ENCODE measurements around the gene SIAH1. TPM values are rescaled to one million over a fixed set of nuclear protein-coding genes. Genes with fewer than 3 reads are reported as not detected.

SIAH1 gene
- total and polyA plus RNA-seq, 2 donors (not counting 1 experiment from before 2014, with no cell fraction given): 21.4 to 59.1 TPM

DNA sequence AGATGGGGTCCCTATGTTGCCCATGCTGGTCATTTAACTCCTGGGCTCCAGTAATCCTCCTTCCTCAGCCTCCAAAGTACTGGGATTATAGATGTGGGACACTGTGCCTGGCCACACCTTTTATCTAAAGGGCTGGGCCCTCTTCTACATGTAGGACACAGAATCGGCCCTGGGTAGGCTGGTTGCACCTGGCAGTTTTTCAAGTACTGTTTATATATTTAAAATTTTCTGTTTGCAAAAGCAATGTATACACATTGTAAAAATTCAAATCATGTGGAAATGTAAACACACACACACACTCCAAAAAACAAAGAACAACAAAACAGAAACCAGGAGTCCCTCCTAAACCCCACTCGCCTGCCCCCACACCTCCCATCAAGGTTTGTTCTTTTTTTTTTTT lies 28.1 kb upstream of the SIAH1 start:
- TF ChIP-seq EZH2 (IDR thresholded peaks at IDR 0.05; ENCODE audit: low read length, missing control alignments): no peak
- TF ChIP-seq, protein P1, sequence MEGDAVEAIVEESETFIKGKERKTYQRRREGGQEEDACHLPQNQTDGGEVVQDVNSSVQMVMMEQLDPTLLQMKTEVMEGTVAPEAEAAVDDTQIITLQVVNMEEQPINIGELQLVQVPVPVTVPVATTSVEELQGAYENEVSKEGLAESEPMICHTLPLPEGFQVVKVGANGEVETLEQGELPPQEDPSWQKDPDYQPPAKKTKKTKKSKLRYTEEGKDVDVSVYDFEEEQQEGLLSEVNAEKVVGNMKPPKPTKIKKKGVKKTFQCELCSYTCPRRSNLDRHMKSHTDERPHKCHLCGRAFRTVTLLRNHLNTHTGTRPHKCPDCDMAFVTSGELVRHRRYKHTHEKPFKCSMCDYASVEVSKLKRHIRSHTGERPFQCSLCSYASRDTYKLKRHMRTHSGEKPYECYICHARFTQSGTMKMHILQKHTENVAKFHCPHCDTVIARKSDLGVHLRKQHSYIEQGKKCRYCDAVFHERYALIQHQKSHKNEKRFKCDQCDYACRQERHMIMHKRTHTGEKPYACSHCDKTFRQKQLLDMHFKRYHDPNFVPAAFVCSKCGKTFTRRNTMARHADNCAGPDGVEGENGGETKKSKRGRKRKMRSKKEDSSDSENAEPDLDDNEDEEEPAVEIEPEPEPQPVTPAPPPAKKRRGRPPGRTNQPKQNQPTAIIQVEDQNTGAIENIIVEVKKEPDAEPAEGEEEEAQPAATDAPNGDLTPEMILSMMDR (conservative IDR thresholded peaks at IDR 0.05 in 1 of 2, IDR thresholded peaks at IDR 0.05 in 1 of 2; ENCODE audit: low read depth in 1 of 2, low read length in 2 of 2): no peak
- no peaks in the 10 kb centered on the region for H3K27me3 ChIP-seq (ENCODE audit: control insufficient read depth, insufficient read depth, low read length)
- DNase-seq (ENCODE audit: low read depth in 2 of 2): no peak
- no peak overlapping the region for H3K27ac ChIP-seq (ENCODE audit: insufficient read depth, low read length)
- no peaks in the 10 kb centered on the region for H3K9me3 ChIP-seq (ENCODE audit: control insufficient read depth, insufficient read depth, low read depth, low read length)
- no peak overlapping the region for H3K4me2 ChIP-seq (ENCODE audit: extremely low read depth, insufficient read depth, low read length)
- H3K4me1 ChIP-seq (ENCODE audit: control insufficient read depth, extremely low read depth, insufficient read depth, low read length): peaks cover 14% of the 10 kb centered on the region
- no peaks in the 10 kb centered on the region for H3K79me2 ChIP-seq (ENCODE audit: control insufficient read depth, insufficient read depth, low read length)
- H3K4me3 ChIP-seq (replicated peaks in 1 of 4; ENCODE audit: control extremely low read depth in 1 of 4, insufficient read depth in 1 of 4, low read depth in 3 of 4, low read length in 4 of 4): no peak overlapping the region
- no peaks in the 10 kb centered on the region for H3K36me3 ChIP-seq (ENCODE audit: control insufficient read depth, insufficient read depth, low read length)
- no peaks in the 10 kb centered on the region for H4K20me1 ChIP-seq (ENCODE audit: control insufficient read depth, extremely low read depth, insufficient read depth, low read length)
- no peak overlapping the region for H2AFZ ChIP-seq (ENCODE audit: low read length)
- no peak overlapping the region for H3K9ac ChIP-seq (ENCODE audit: insufficient read depth, low read length)

DNA sequence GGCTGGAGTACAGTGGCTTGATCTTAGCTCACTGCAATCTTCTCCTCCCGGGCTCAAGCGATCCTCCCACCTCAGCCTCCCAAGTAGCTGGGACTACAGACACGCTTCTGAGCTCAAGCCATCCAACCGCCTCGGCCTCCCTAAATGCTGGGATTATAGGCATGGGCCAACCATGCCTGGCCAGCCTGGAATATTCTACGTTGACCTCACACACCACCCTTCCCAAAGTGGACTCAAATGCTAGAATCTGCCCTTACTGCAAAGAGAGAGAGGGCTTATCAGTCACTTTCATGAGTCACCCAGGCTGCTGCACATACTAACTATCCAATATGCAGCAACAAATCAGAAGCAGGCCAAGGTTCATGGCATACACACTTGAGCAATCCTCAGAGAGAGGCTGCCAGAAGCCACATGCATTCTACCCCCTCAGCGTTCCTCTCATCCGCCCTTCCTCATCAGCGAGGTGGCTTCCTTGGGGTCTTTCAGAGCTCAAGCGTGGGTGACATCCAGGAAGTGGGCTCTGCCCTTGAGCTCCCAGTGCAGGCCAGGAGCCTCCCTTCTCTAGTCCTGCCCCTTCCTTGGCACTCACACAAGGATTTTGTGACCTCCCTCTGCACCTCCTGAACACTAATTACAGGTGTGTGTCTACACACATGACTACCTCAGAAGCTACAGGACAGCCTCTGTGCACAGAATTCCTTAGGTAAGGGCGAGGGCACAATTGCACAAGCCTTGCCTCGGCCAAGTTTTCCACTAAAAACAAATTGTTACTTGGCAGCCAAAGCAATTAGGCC lies 24.8 kb upstream of the SIAH1 start:
- H2AFZ ChIP-seq (ENCODE audit: low read length): peak overlapping the region; percentile 72

DNA sequence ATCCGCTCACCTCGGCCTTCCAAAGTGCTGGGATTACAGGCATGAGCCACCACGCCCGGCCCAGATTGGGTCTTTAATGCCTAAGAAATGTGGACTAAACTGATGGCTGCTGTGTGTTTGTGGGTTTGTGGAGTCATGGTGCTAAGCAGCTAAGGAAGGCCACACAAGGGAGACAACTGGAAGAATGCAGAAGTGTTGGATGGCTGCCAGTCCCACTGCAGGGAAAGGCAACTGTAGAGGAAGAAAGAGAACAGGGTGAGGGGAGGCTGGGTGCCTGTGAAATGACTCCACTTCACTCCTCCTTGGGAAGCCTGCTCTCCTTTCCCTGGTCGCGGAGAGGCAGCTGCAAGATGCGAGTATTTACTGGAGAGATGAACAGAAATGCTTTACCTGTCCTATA lies 23.5 kb upstream of the SIAH1 start:
- TF ChIP-seq EZH2 (IDR thresholded peaks at IDR 0.05; ENCODE audit: low read length, missing control alignments): no peak
- TF ChIP-seq, protein P1 (conservative IDR thresholded peaks at IDR 0.05 in 1 of 2, IDR thresholded peaks at IDR 0.05 in 1 of 2; ENCODE audit: low read depth in 1 of 2, low read length in 2 of 2): no peak
- no peaks in the 10 kb centered on the region for H4K20me1 ChIP-seq (ENCODE audit: control insufficient read depth, extremely low read depth, insufficient read depth, low read length)
- no peaks in the 10 kb centered on the region for H3K27me3 ChIP-seq (ENCODE audit: control insufficient read depth, insufficient read depth, low read length)
- H2AFZ ChIP-seq (ENCODE audit: low read length): no peak overlapping the region
- no peaks in the 10 kb centered on the region for H3K36me3 ChIP-seq (ENCODE audit: control insufficient read depth, insufficient read depth, low read length)
- no peak overlapping the region for H3K4me3 ChIP-seq (replicated peaks in 1 of 4; ENCODE audit: control extremely low read depth in 1 of 4, insufficient read depth in 1 of 4, low read depth in 3 of 4, low read length in 4 of 4)
- H3K27ac ChIP-seq (ENCODE audit: insufficient read depth, low read length): no peak overlapping the region
- H3K79me2 ChIP-seq (ENCODE audit: control insufficient read depth, insufficient read depth, low read length): no peaks in the 10 kb centered on the region
- peak; percentile 60 to 91 for DNase-seq (ENCODE audit: low read depth in 2 of 2)
- H3K4me2 ChIP-seq (ENCODE audit: extremely low read depth, insufficient read depth, low read length): no peak overlapping the region
- no peaks in the 10 kb centered on the region for H3K9me3 ChIP-seq (ENCODE audit: control insufficient read depth, insufficient read depth, low read depth, low read length)
- H3K9ac ChIP-seq (ENCODE audit: insufficient read depth, low read length): no peak overlapping the region
- H3K4me1 ChIP-seq (ENCODE audit: control insufficient read depth, extremely low read depth, insufficient read depth, low read length): peaks cover 14% of the 10 kb centered on the region

More for the DNA sequence above, 24.8 kb upstream of the SIAH1 start:
- Histone ChIP-seq H3K4me1 (ENCODE audit: control insufficient read depth, extremely low read depth, insufficient read depth, low read length) (peaks cover 14% of the 10 kb centered on the region), H3K27ac (ENCODE audit: insufficient read depth, low read length) (peak overlapping the region; percentile 17), H3K9ac (ENCODE audit: insufficient read depth, low read length) (no peak overlapping the region), H3K36me3 (ENCODE audit: control insufficient read depth, insufficient read depth, low read length) (no peaks in the 10 kb centered on the region), H3K4me3 (replicated peaks in 1 of 4; ENCODE audit: control extremely low read depth in 1 of 4, insufficient read depth in 1 of 4, low read depth in 3 of 4, low read length in 4 of 4) (no peak overlapping the region), H3K79me2 (ENCODE audit: control insufficient read depth, insufficient read depth, low read length) (no peaks in the 10 kb centered on the region), H3K9me3 (ENCODE audit: control insufficient read depth, insufficient read depth, low read depth, low read length) (no peaks in the 10 kb centered on the region), H3K27me3 (ENCODE audit: control insufficient read depth, insufficient read depth, low read length) (no peaks in the 10 kb centered on the region), H3K4me2 (ENCODE audit: extremely low read depth, insufficient read depth, low read length) (peak overlapping the region; percentile 21), H4K20me1 (ENCODE audit: control insufficient read depth, extremely low read depth, insufficient read depth, low read length) (no peaks in the 10 kb centered on the region)
- TF ChIP-seq, protein P1 (conservative IDR thresholded peaks at IDR 0.05 in 1 of 2, IDR thresholded peaks at IDR 0.05 in 1 of 2; ENCODE audit: low read depth in 1 of 2, low read length in 2 of 2): no peak
- no peak for TF ChIP-seq EZH2 (IDR thresholded peaks at IDR 0.05; ENCODE audit: low read length, missing control alignments)
- DNase-seq (ENCODE audit: low read depth in 2 of 2): peak; percentile 95 to 97

Data from fibroblast of lung (primary cell).